ENCODE data around the gene AP2A2.

AP2A2 gene

GRCh38 chr11:1030086-1030485 is 104.4 kb downstream of the AP2A2 start:
- DNase-seq (ENCODE audit: low read depth) = no peak

- no peak for DNase-seq (ENCODE audit: low read depth)
Observed at GRCh38 chr11:1030556-1030955, 104.9 kb downstream of the AP2A2 start.

GRCh38 chr11:1031121-1031899 is 105.6 kb downstream of the AP2A2 start:
- DNase-seq (ENCODE audit: low read depth) = no peak

GRCh38 chr11:1032310-1032891 is 106.7 kb downstream of the AP2A2 start:
- no peak for DNase-seq (ENCODE audit: low read depth)

GRCh38 chr11:1033016-1033798 is 107.5 kb downstream of the AP2A2 start:
- DNase-seq (ENCODE audit: low read depth) = no peak

GRCh38 chr11:1034001-1034400 is 108.3 kb downstream of the AP2A2 start:
- DNase-seq (ENCODE audit: low read depth) = no peak

- DNase-seq (ENCODE audit: low read depth) = no peak
Observed at GRCh38 chr11:1034456-1035295, 109.0 kb downstream of the AP2A2 start.

GRCh38 chr11:1035577-1036283 is 110.1 kb downstream of the AP2A2 start:
- no peak for DNase-seq (ENCODE audit: low read depth)

- no peak for DNase-seq (ENCODE audit: low read depth)
Observed at GRCh38 chr11:1036303-1036923, 110.7 kb downstream of the AP2A2 start, which contains the start of gene MUC6. Gene MUC6, minus strand, starts transcription at chr11:1036718. Its CDS starts 63 bp downstream, at chr11:1036655.

GRCh38 chr11:1036931-1037330 is 111.3 kb downstream of the AP2A2 start:
- no peak for DNase-seq (ENCODE audit: low read depth)

- no peak for DNase-seq (ENCODE audit: low read depth)
Observed at GRCh38 chr11:1037506-1038055, 111.9 kb downstream of the AP2A2 start.

- DNase-seq (ENCODE audit: low read depth) = no peak
Observed at GRCh38 chr11:1038361-1038760, 112.7 kb downstream of the AP2A2 start.

GRCh38 chr11:1038921-1039320 is 113.3 kb downstream of the AP2A2 start:
- no peak for DNase-seq (ENCODE audit: low read depth)

GRCh38 chr11:1039481-1040427 is 114.1 kb downstream of the AP2A2 start:
- DNase-seq (ENCODE audit: low read depth) = no peak

GRCh38 chr11:1040428-1041148 is 114.9 kb downstream of the AP2A2 start:
- DNase-seq (ENCODE audit: low read depth) = no peak

GRCh38 chr11:1041149-1041467 is 115.4 kb downstream of the AP2A2 start:
- no peak for DNase-seq (ENCODE audit: low read depth)

GRCh38 chr11:1041471-1041870 is 115.8 kb downstream of the AP2A2 start:
- DNase-seq (ENCODE audit: low read depth) = no peak

GRCh38 chr11:1041936-1042608 is 116.4 kb downstream of the AP2A2 start:
- DNase-seq (ENCODE audit: low read depth) = no peak
